ENCODE data around the gene RNASEH2A. TPM values are rescaled to one million over a fixed set of nuclear protein-coding genes. Genes with fewer than 3 reads are reported as not detected.

RNASEH2A gene
- total and polyA plus RNA-seq, 2 of the 13 experiments (the other 11 are each of a cell fraction or from before 2014, with no cell fraction given), result 25.1 to 35.8 TPM

DNA sequence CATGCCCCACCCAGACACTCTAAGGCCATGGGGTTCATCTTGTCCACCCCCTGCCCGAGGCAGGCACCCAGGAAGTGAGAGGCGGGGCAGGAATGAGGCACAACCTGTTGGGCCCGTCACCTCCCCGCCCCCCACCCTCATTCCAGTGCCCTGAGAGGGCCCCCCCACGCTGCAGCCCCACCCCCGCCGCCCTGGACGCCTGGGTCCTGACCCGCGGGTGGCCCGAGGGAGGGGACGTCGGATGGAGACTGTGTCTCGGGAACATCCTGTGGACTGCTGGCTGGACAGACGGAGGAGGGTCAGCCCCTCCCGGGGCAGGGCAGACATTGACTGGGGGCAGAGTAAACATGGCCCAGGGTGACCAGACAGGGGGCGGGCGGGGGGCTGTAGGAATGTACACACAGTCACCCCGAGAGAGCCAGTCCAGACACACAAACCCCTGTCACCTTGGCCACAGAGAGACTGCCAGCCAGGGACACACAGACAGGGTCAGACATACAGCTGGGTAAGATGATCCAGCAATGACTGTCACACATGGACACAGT is 22.5 kb upstream of the RNASEH2A start (continued):
- TF ChIP-seq HMGXB3 (CRISPR knock-in tag; IDR thresholded peaks at IDR 0.05; ENCODE audit: borderline replicate concordance) (no peak), KDM2A (CRISPR knock-in tag; IDR thresholded peaks at IDR 0.05; ENCODE audit: borderline replicate concordance, low read depth) (0 out of 2 replicates have a peak, but pooled peaks have one; percentile 22), ZNF746 (CRISPR knock-in tag; IDR thresholded peaks at IDR 0.05) (peak; percentile 88), ELF3 (CRISPR knock-in tag; IDR thresholded peaks at IDR 0.05) (no peak), FOXK1 (CRISPR knock-in tag; IDR thresholded peaks at IDR 0.05; ENCODE audit: borderline replicate concordance, low read depth) (no peak), HDAC2 (CRISPR knock-in tag; IDR thresholded peaks at IDR 0.05) (0 out of 2 replicates have a peak, but pooled peaks have one; percentile 27), TEAD3 (CRISPR knock-in tag; optimal IDR thresholded peaks at IDR 0.05; ENCODE audit: borderline replicate concordance) (peak; percentile 51), NFYB (CRISPR knock-in tag; IDR thresholded peaks at IDR 0.05) (no peak), ETV6 (CRISPR knock-in tag; conservative IDR thresholded peaks at IDR 0.05) (no peak), ZNF616 (CRISPR knock-in tag; IDR thresholded peaks at IDR 0.05; ENCODE audit: low read depth) (no peak), ZC3H13 (CRISPR knock-in tag; IDR thresholded peaks at IDR 0.05) (no peak), BORCS8-MEF2B (CRISPR knock-in tag; IDR thresholded peaks at IDR 0.05) (0 out of 2 replicates have a peak, but pooled peaks have one; percentile 42), MAX (IDR thresholded peaks at IDR 0.05) (no peak), REST (IDR thresholded peaks at IDR 0.05; ENCODE audit: borderline replicate concordance in 1 of 2, low read depth in 1 of 2, low read length in 2 of 2) (no peak), ZNF280B (CRISPR knock-in tag; IDR thresholded peaks at IDR 0.05; ENCODE audit: borderline replicate concordance) (peak; percentile 51; the same call in 1 of the 2 replicates), BATF2 (CRISPR knock-in tag; IDR thresholded peaks at IDR 0.05) (no peak), NR2F6 (IDR thresholded peaks at IDR 0.05) (peak; percentile 50), NR2F6 (CRISPR knock-in tag; IDR thresholded peaks at IDR 0.05) (peak; percentile 71)
- TF ChIP-seq, protein P1, sequence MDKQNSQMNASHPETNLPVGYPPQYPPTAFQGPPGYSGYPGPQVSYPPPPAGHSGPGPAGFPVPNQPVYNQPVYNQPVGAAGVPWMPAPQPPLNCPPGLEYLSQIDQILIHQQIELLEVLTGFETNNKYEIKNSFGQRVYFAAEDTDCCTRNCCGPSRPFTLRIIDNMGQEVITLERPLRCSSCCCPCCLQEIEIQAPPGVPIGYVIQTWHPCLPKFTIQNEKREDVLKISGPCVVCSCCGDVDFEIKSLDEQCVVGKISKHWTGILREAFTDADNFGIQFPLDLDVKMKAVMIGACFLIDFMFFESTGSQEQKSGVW (CRISPR knock-in tag; IDR thresholded peaks at IDR 0.05; ENCODE audit: borderline replicate concordance), result no peak
